Adrenal gland (tissue), 12 donors: ENCODE data around the gene RAD52. TPM values are rescaled to one million over a fixed set of nuclear protein-coding genes. Genes with fewer than 3 reads are reported as not detected.
A peak's percentile ranks its signal among the peaks of the same experiment; 100 is the strongest.

Source experiments
- DNase-seq, 7 donors: peaks; one replicate each; pipeline ENCODE4 v3.0.0-alpha.2; 2019 to 2020
- H3K27ac ChIP-seq, 5 donors: fragments of 200-600 bp; sonication (generic) in 4 of 5; 1 replicate in 3 of 5; 2 replicates in 2 of 5; pipeline versions ENCODE4 v1.5.1 to v1.8.0; 2016 to 2020; ENCODE audit warnings: mild to moderate bottlenecking in 1 of 5
- H3K27me3 ChIP-seq: fragments of 200-600 bp; 2 replicates; pipeline ENCODE4 v1.8.0; 2021
- H3K36me3 ChIP-seq, 2 donors: fragments of 200-600 bp; replicated peaks in 1 of 2; 1 replicate in 1 of 2; 2 replicates in 1 of 2; pipeline versions ENCODE4 v1.5.1 to v1.8.0; 2018 to 2022
- H3K4me1 ChIP-seq, 2 donors: fragments of 200-600 bp; replicated peaks in 1 of 2; 1 replicate in 1 of 2; 2 replicates in 1 of 2; pipeline versions ENCODE4 v1.5.1 to v1.8.0; 2018 to 2021
- H3K4me3 ChIP-seq, 4 donors: fragments of 200-600 bp; sonication (generic) in 3 of 4; one replicate each; pipeline ENCODE4 v1.5.1; 2016 to 2018
- H3K9me3 ChIP-seq, 3 donors: fragments of 200-600 bp; sonication (generic) in 1 of 3; replicated peaks in 1 of 3; 1 replicate in 2 of 3; 2 replicates in 1 of 3; pipeline versions ENCODE4 v1.5.1 to v1.8.0; 2016 to 2021
- POLR2A ChIP-seq, 2 donors: fragments of 450-650 bp; IDR thresholded peaks; one replicate each; pipeline ENCODE4 v1.6.1; 2017; ENCODE audit warnings: antibody characterized with exemption in 2 of 2, mild to moderate bottlenecking in 2 of 2, moderate library complexity in 1 of 2
- WGBS, 4 donors: extraction: QIAGEN DNeasy Blood & Tissue Kit in 2 of 4; methylation state at CpG; one replicate each; pipeline versions ENCODE4 v1.1.5 to v1.1.7; 2013 to 2017; 5-methylcytosine and 5-hydroxymethylcytosine counted together
- intact Hi-C, 2 donors: fragments of 100-400 bp; cut with DNase I; formaldehyde crosslinking; loops; one replicate each; pipeline versions ENCODE4 v1.14.1 to v1.15.0; 2022 to 2023
- polyA plus RNA-seq, 3 donors: library from polyadenylated mRNA; stranded (reverse); fragments of 200-250 nt in 2 of 3; fragments of 350-450 nt in 1 of 3; fragmentation: Illumina TruSeq in 1 of 3; extraction: RNeasy Lipid Tissue Mini Kit (QIAGEN cat#74804) in 1 of 3; gene quantifications; one replicate each; pipeline ENCODE4 v1.2.3, GENCODE V29; 2013 to 2014
- total RNA-seq, 9 donors: library from RNA; depleted of rRNA in 4 of 9; stranded (reverse); fragments of >200 nt in 4 of 9; fragments of 120-200 nt in 1 of 9; fragmentation: NEBNext Ultra II Directional in 1 of 9; extraction: Animal tissue kit (Norgen Biotek cat#: 25700) in 1 of 9; gene quantifications; one replicate each; pipeline versions ENCODE4 v1.1.0 to v1.2.4, GENCODE V29; 2013 to 2023
- TF ChIP-seq, protein P1 (sequence below), 6 experiments: fragments of 450-650 bp in 4 of 6; fragments of 200-600 bp in 2 of 6; sonication (generic) in 1 of 6; IDR thresholded peaks; 1 replicate in 5 of 6; 2 replicates in 1 of 6; pipeline versions ENCODE4 v1.5.1 to v1.8.0; 2016 to 2021; ENCODE audit warnings: antibody characterized with exemption in 6 of 6, mild to moderate bottlenecking in 2 of 6, moderate library complexity in 1 of 6
- donor health status: healthy with polysubstance abuse.
- donor health status: Bipolar disorder and iron deficiency.
- donor health status: DM: yes; HTN: yes; CAD: no.
- donor health status: DM: no; HTN: no; CAD: no.
- donor health status: DM: no; HTN: no; CAD: no.
- donor health status: DM: yes; HTN: yes; CAD: no.

Gene RAD52
- total and polyA plus RNA-seq, 12 donors, result 5.5 to 22.6 (median 11.2) TPM

DNA sequence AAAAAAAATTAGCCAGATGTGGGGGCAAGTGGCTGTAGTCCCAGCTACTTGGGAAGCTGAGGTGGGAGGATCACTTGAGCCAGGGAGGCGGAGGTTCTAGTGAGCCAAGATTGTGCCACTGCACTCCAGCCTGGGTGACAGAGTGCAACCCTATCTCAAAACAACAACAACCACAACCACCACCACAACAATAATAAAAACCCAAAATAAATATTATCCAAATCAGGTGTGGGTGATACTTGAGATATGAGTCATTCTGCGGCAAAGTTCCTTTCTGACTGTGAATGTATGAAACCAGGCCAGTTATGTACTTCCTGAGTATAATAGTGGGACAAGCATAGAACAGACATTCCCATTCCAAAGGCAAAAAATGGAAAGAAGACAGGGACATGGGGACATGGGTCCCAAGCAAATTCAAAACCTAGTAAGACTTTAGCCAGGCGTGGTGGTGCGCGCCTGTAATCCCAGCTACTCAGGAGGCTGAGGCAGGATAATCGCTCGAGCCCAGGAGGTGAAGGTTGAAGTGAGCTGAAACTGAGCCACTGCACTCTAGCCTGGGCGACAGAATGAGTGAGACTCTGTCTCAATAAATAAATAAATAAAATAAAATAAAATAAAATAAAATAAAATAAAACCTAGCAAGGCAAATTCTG, 31.8 kb upstream of the RAD52 start:
- Histone ChIP-seq H3K9me3 (no peaks in the 10 kb centered on the region), H3K27ac (no peak overlapping the region), H3K4me1 (no peaks in the 10 kb centered on the region), H3K4me3 (no peak overlapping the region), H3K36me3 (no peaks in the 10 kb centered on the region), H3K27me3 (no peaks in the 10 kb centered on the region)
- intact Hi-C loops, result no loop called here
- DNase-seq, result no peak
- TF ChIP-seq POLR2A (IDR thresholded peaks at IDR 0.05), result no peak
- TF ChIP-seq, protein P1, sequence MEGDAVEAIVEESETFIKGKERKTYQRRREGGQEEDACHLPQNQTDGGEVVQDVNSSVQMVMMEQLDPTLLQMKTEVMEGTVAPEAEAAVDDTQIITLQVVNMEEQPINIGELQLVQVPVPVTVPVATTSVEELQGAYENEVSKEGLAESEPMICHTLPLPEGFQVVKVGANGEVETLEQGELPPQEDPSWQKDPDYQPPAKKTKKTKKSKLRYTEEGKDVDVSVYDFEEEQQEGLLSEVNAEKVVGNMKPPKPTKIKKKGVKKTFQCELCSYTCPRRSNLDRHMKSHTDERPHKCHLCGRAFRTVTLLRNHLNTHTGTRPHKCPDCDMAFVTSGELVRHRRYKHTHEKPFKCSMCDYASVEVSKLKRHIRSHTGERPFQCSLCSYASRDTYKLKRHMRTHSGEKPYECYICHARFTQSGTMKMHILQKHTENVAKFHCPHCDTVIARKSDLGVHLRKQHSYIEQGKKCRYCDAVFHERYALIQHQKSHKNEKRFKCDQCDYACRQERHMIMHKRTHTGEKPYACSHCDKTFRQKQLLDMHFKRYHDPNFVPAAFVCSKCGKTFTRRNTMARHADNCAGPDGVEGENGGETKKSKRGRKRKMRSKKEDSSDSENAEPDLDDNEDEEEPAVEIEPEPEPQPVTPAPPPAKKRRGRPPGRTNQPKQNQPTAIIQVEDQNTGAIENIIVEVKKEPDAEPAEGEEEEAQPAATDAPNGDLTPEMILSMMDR (IDR thresholded peaks at IDR 0.05), result no peak
- 94 to 97% (median 94%) methylated on average over 8 of the region's 8 CpGs for WGBS, 4 donors

DNA sequence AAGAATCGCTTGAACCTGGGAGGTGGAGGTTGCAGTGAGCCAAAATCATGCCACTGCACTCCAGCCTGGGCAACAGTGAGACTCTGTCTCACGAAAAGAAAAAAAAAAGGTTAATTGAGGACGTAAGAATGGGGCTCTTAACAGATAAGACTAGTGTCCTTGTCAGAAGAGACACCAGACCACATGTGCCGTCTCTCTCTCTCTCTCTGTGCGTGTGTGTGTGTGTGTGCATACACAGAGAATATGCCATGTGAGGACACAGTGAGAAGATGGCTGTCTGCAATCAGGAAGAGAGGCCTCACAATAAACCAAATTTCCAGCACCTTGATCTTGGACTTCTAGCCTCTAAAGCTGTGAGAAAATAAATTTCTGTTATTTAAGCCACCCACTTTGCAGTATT, 29.9 kb upstream of the RAD52 start:
- H3K27me3 ChIP-seq, result no peaks in the 10 kb centered on the region
- intact Hi-C loops, result no loop called here
- H3K36me3 ChIP-seq, result no peaks in the 10 kb centered on the region
- WGBS, 4 donors, result 40 to 60% (median 47%) methylated on average over 4 to 5 of the region's 5 CpGs
- TF ChIP-seq, protein P1 (IDR thresholded peaks at IDR 0.05), result no peak
- no peak for TF ChIP-seq POLR2A (IDR thresholded peaks at IDR 0.05)
- H3K4me1 ChIP-seq, result no peaks in the 10 kb centered on the region
- H3K27ac ChIP-seq, result no peak overlapping the region
- H3K9me3 ChIP-seq, result no peaks in the 10 kb centered on the region
- peak in 5 of 7 donors; percentile 28 to 69 (median 50) for DNase-seq
- no peak overlapping the region for H3K4me3 ChIP-seq

DNA sequence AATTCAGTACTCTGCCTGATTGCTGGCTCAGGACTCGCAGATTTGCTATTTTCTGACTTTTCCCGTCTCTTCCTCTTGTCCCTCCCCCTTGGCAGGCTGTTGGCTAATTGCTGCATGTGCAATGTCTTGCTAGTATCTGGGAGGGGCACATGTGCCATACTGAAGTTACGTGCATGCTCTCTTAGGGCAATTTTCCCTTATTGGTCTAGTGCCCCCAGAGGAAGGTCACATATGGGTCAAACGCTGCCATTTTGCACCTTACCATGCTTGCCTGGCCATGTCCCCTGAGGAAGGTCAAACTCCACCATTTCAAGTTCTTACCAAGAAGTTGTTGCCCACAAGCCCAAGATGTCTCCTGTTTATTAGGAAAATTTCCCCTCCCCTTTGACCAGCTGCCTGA, 27.7 kb upstream of the RAD52 start:
- TF ChIP-seq POLR2A (IDR thresholded peaks at IDR 0.05), result no peak
- TF ChIP-seq, protein P1 (IDR thresholded peaks at IDR 0.05), result no peak
- Histone ChIP-seq H3K4me3 (no peak overlapping the region), H3K27me3 (no peaks in the 10 kb centered on the region), H3K27ac (no peak overlapping the region), H3K9me3 (no peaks in the 10 kb centered on the region), H3K36me3 (no peaks in the 10 kb centered on the region), H3K4me1 (no peaks in the 10 kb centered on the region)
- 87 to 95% (median 91%) methylated on average over 4 of the region's 4 CpGs for WGBS, 4 donors
- no peak for DNase-seq
- intact Hi-C loops, result no loop called here

DNA sequence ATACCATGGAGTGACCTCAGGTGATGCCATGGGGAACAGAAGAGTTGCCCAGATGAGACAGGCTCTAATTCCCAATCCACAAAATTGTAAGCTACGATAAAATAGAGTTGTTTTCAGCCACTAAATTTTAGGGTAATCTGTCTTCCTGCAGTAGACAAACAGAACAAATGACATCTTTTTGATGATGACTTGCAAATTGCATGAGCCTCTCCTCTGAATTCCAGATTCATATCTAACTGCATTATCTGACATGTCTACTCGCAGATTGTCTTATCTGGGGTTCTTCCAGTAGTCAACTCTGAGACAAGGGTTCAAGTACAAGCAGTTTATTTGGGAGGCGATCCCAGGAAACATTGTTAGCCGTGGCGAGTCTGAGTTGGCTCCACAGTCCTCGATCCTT, 27.1 kb upstream of the RAD52 start:
- intact Hi-C loops, result no loop called here
- no peak for DNase-seq
- no peak overlapping the region for H3K4me3 ChIP-seq
- H3K36me3 ChIP-seq, result no peaks in the 10 kb centered on the region
- no peaks in the 10 kb centered on the region for H3K9me3 ChIP-seq
- 86 to 88% (median 87%) methylated on average over 6 of the region's 6 CpGs for WGBS, 4 donors
- H3K27ac ChIP-seq, result no peak overlapping the region
- H3K27me3 ChIP-seq, result no peaks in the 10 kb centered on the region
- TF ChIP-seq POLR2A (IDR thresholded peaks at IDR 0.05), result no peak
- TF ChIP-seq, protein P1 (IDR thresholded peaks at IDR 0.05), result no peak
- no peaks in the 10 kb centered on the region for H3K4me1 ChIP-seq
